C4-2B (cell line): ENCODE results near the gene CEP164.

Experiments used
- ZFX ChIP-seq: fragments of 450-650 bp; IDR thresholded peaks from 2 replicates; pipeline ENCODE4 v1.6.1; 2017
- TF ChIP-seq, protein P1 (sequence below): fragments of 450-650 bp; conservative IDR thresholded peaks from 2 replicates; pipeline ENCODE4 v1.5.1; 2017; ENCODE audit warnings: mild to moderate bottlenecking

GRCh38 chr11:117392979-117393378, 65.3 kb downstream of the CEP164 start:
- TF ChIP-seq, protein P1, sequence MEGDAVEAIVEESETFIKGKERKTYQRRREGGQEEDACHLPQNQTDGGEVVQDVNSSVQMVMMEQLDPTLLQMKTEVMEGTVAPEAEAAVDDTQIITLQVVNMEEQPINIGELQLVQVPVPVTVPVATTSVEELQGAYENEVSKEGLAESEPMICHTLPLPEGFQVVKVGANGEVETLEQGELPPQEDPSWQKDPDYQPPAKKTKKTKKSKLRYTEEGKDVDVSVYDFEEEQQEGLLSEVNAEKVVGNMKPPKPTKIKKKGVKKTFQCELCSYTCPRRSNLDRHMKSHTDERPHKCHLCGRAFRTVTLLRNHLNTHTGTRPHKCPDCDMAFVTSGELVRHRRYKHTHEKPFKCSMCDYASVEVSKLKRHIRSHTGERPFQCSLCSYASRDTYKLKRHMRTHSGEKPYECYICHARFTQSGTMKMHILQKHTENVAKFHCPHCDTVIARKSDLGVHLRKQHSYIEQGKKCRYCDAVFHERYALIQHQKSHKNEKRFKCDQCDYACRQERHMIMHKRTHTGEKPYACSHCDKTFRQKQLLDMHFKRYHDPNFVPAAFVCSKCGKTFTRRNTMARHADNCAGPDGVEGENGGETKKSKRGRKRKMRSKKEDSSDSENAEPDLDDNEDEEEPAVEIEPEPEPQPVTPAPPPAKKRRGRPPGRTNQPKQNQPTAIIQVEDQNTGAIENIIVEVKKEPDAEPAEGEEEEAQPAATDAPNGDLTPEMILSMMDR, result no peak
- TF ChIP-seq ZFX, result no peak
